ENCODE results near the gene ZP1.

DNA sequence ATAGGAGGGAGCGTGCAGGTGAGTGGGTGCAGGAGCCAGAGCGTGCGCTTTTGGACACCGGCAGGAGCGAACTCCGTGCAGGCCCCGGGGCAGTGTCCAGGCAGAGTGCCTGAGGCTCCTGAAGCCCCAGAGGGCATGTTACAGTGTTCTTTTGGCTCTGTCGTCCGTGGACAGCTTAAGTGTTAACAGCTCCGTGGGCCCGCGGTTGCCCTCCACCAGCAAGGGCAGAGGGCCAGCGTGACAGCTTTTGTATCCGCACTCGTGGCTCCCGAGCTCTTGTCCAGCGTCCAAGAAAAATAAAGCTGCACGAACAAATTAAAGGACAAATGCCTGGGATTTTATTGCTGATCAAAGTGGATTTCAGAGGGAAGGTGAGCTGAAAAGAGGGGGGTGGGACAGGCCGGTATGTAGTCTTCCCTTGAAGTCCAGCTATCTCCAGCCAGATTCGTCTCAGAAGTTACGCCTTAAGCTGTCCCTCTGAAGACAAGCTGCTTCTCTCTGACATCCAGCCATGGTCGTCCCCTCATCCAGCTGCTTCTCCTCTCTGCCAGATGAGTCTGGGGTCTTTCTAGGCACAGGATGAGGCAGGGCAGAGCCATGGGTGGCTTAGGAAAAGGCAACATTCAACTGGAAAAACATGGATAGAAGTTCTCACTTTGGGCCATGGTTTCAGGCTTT, 45.6 kb downstream of the ZP1 start:
- no peak for TF ChIP-seq POLR2AphosphoS5 (IDR thresholded peaks at IDR 0.05)
- TF ChIP-seq, protein P1, sequence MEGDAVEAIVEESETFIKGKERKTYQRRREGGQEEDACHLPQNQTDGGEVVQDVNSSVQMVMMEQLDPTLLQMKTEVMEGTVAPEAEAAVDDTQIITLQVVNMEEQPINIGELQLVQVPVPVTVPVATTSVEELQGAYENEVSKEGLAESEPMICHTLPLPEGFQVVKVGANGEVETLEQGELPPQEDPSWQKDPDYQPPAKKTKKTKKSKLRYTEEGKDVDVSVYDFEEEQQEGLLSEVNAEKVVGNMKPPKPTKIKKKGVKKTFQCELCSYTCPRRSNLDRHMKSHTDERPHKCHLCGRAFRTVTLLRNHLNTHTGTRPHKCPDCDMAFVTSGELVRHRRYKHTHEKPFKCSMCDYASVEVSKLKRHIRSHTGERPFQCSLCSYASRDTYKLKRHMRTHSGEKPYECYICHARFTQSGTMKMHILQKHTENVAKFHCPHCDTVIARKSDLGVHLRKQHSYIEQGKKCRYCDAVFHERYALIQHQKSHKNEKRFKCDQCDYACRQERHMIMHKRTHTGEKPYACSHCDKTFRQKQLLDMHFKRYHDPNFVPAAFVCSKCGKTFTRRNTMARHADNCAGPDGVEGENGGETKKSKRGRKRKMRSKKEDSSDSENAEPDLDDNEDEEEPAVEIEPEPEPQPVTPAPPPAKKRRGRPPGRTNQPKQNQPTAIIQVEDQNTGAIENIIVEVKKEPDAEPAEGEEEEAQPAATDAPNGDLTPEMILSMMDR (IDR thresholded peaks at IDR 0.05), result no peak
- TF ChIP-seq POLR2A (IDR thresholded peaks at IDR 0.05; ENCODE audit: low read depth), result no peak

Measured in esophagus muscularis mucosa (tissue), 3 donors.